ENCODE measurements around the gene MMP3.

DNA sequence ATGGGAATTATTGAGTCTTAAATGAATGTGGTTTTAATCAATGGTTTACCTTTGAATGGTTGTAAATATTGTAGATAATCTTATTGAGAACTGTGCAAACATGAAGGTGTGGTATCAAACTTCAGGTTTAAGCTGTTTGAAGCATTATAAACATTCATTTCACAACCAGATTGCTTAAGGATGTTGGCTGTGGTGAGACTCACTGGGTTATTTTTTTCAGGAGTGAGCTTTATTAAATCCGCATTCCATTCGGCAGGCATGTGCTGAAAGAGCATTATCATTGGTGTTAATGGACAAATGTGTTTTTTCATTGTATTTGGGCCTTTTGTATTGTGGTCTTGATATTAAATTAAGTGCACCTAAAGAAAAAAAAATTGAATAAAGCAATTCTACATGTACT lies 9.7 kb downstream of the MMP3 start:
- TF ChIP-seq CTCF (IDR thresholded peaks at IDR 0.05; ENCODE audit: insufficient read depth, low read length, poor library complexity, severe bottlenecking) (no peak), EZH2phosphoT487 (conservative IDR thresholded peaks at IDR 0.05; ENCODE audit: low read length) (no peak)

Data from SU-DHL-6 (cell line).